H1 (cell line): ENCODE results near the gene CTNND2.

ENCODE experiments used
- CREB1 ChIP-seq: IDR thresholded peaks from 2 replicates; pipeline ENCODE4 v1.6.1; 2012; ENCODE audit warnings: inconsistent platforms
- EZH2 ChIP-seq: fragments of 200-600 bp; sonication (generic); IDR thresholded peaks from 2 replicates; pipeline ENCODE4 v1.7.1; 2012; ENCODE audit warnings: low read depth, mild to moderate bottlenecking, moderate library complexity, low read length, inconsistent platforms; ENCODE audit not compliant: severe bottlenecking
- FOSL1 ChIP-seq: IDR thresholded peaks from 2 replicates; pipeline ENCODE4 v1.6.1; 2011; ENCODE audit warnings: mild to moderate bottlenecking, low read depth, low read length, moderate library complexity; ENCODE audit not compliant: insufficient read depth
- JUN ChIP-seq: IDR thresholded peaks from 2 replicates; pipeline ENCODE4 v1.6.1; 2011; ENCODE audit warnings: low read depth, mild to moderate bottlenecking, improper control_type of control experiment, low read length
- POLR2A ChIP-seq, 2 experiments: IDR thresholded peaks; 1 replicate in 1 of 2; 2 replicates in 1 of 2; pipeline ENCODE4 v1.6.1; 2011; ENCODE audit warnings: low read depth in 2 of 2, low read length in 2 of 2, mild to moderate bottlenecking in 2 of 2; ENCODE audit errors: control extremely low read depth in 1 of 2
- POLR2AphosphoS5 ChIP-seq: IDR thresholded peaks from 2 replicates; pipeline ENCODE4 v1.6.1; 2011; ENCODE audit warnings: low read depth, low read length
- SIN3A ChIP-seq, 2 experiments: IDR thresholded peaks in 1 of 2; conservative IDR thresholded peaks in 1 of 2; 2 replicates each; pipeline ENCODE4 v1.6.1; 2011 to 2012; ENCODE audit warnings: low read length in 2 of 2, improper control_type of control experiment in 1 of 2, low read depth in 1 of 2, mild to moderate bottlenecking in 1 of 2
- SP1 ChIP-seq: IDR thresholded peaks from 2 replicates; pipeline ENCODE4 v1.6.1; 2011; ENCODE audit warnings: low read depth, low read length
- TAF7 ChIP-seq: optimal IDR thresholded peaks from 2 replicates; pipeline ENCODE3; 2011; ENCODE audit warnings: low read depth, mild to moderate bottlenecking, inconsistent platforms, low read length, moderate library complexity, borderline replicate concordance
- TEAD4 ChIP-seq: IDR thresholded peaks from 2 replicates; pipeline ENCODE4 v1.6.1; 2012; ENCODE audit warnings: low read depth, low read length, inconsistent platforms, mixed read lengths
- USF2 ChIP-seq: IDR thresholded peaks from 2 replicates; pipeline ENCODE4 v1.6.1; 2011; ENCODE audit warnings: low read length, improper control_type of control experiment
- ZNF274 ChIP-seq: IDR thresholded peaks from 2 replicates; pipeline ENCODE4 v1.7.0; 2012; ENCODE audit warnings: low read length, borderline replicate concordance; ENCODE audit errors: extremely low read depth
- TF ChIP-seq, protein P1 (sequence below): IDR thresholded peaks from 2 replicates; pipeline ENCODE4 v1.6.1; 2012; ENCODE audit warnings: inconsistent platforms
- TF ChIP-seq, protein P2 (sequence below), 3 experiments: IDR thresholded peaks; 1 replicate in 2 of 3; 2 replicates in 1 of 3; pipeline versions ENCODE4 v1.5.1 to v1.6.1; 2011; ENCODE audit warnings: low read length in 3 of 3, mild to moderate bottlenecking in 3 of 3, inconsistent platforms in 2 of 3, low read depth in 1 of 3, moderate library complexity in 1 of 3; ENCODE audit not compliant: insufficient read depth in 1 of 3; ENCODE audit errors: control extremely low read depth in 1 of 3

GRCh38 chr5:11925701-11926100 is 21.5 kb upstream of the CTNND2 start:
- TF ChIP-seq, protein P1, sequence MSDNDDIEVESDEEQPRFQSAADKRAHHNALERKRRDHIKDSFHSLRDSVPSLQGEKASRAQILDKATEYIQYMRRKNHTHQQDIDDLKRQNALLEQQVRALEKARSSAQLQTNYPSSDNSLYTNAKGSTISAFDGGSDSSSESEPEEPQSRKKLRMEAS, result no peak
- TF ChIP-seq EZH2, result no peak
- TF ChIP-seq POLR2AphosphoS5, result no peak
- TF ChIP-seq, protein P2, sequence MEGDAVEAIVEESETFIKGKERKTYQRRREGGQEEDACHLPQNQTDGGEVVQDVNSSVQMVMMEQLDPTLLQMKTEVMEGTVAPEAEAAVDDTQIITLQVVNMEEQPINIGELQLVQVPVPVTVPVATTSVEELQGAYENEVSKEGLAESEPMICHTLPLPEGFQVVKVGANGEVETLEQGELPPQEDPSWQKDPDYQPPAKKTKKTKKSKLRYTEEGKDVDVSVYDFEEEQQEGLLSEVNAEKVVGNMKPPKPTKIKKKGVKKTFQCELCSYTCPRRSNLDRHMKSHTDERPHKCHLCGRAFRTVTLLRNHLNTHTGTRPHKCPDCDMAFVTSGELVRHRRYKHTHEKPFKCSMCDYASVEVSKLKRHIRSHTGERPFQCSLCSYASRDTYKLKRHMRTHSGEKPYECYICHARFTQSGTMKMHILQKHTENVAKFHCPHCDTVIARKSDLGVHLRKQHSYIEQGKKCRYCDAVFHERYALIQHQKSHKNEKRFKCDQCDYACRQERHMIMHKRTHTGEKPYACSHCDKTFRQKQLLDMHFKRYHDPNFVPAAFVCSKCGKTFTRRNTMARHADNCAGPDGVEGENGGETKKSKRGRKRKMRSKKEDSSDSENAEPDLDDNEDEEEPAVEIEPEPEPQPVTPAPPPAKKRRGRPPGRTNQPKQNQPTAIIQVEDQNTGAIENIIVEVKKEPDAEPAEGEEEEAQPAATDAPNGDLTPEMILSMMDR (IDR thresholded peaks at IDR 0.05; ENCODE audit: control extremely low read depth in 1 of 3, insufficient read depth in 1 of 3, low read depth in 1 of 3, low read length in 3 of 3), result no peak
- TF ChIP-seq ZNF274, result no peak
- no peak for TF ChIP-seq POLR2A (IDR thresholded peaks at IDR 0.05; ENCODE audit: control extremely low read depth in 1 of 2, low read depth in 2 of 2, low read length in 2 of 2)
- no peak for TF ChIP-seq CREB1
- TF ChIP-seq FOSL1, result no peak
- no peak for TF ChIP-seq USF2
- TF ChIP-seq SIN3A (conservative IDR thresholded peaks at IDR 0.05 in 1 of 2, IDR thresholded peaks at IDR 0.05 in 1 of 2; ENCODE audit: low read depth in 1 of 2, low read length in 2 of 2), result no peak
- TF ChIP-seq JUN, result no peak
- no peak for TF ChIP-seq TEAD4
- TF ChIP-seq SP1, result no peak
- TF ChIP-seq TAF7, result no peak
